GM20431 (cell line): ENCODE results near the gene MYL12A.

Source experiments
- in situ Hi-C: fragments of 300-500 bp; cut with MseI, MboI; formaldehyde crosslinking; loops from one replicate; pipeline ENCODE4 v1.15.0; 2020; ENCODE audit warnings: low sequenced_read_pairs; ENCODE audit not compliant: unreplicated experiment

Gene MYL12A

DNA sequence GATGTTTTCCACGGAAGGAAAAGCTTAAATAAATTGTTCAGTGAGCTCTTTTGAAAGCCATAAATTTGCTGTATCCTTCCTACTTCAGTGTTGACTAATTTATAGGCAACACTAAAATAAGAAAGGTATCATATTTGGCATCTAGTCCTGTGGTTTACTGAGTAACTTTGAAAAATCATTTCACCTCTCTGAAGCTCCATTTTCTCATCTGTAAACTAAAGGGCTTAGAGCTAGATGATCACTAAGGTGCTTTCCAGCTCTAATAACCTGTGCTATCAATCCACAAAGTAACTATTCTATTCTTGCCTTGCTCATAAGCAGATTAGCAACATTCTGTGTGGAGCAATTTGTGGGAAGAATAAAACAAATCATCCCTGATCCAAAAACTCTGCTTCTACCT lies 24.2 kb upstream of the MYL12A start:
- in situ Hi-C loops, result no loop called here

DNA sequence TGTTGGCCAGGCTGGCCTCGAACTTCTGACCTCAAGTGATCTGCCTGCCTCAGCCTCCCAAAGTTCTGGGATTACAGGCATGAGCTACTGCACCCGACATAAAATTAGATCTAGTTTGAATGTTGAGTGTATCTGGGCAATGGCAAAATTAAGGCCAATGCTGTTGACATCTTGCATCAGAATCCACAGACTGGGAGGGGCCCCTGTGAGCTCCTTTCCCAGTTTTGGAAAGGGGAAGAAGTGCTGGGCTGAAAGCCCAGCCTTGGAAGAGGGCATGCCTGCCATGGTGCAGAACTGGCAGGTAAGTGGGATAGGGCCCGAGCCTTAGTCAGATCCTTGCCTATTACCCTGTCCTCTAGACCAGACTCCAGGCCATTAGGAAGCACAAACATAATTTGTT lies 23.4 kb upstream of the MYL12A start:
- in situ Hi-C loops, result no loop called here

- in situ Hi-C loops, result loop anchor here (25.0 kb wide), 1 partner anchor 88 kb away; no protein-coding TSS in a partner anchor
These were observed 22.0 kb upstream of the MYL12A start for GRCh38 chr18:3225588-3225987.

- in situ Hi-C loops, result loop anchor here (25.0 kb wide), 1 partner anchor 89 kb away; no protein-coding TSS in a partner anchor
These were observed 21.6 kb upstream of the MYL12A start for GRCh38 chr18:3226048-3226447.

- in situ Hi-C loops, result loop anchor here (25.0 kb wide), 1 partner anchor 93 kb away; no protein-coding TSS in a partner anchor
These were observed 16.9 kb upstream of the MYL12A start for GRCh38 chr18:3230401-3231334.

- in situ Hi-C loops, result loop anchor here (25.0 kb wide), 1 partner anchor 96 kb away; no protein-coding TSS in a partner anchor
These were observed 14.6 kb upstream of the MYL12A start for GRCh38 chr18:3233004-3233403.

- in situ Hi-C loops, result loop anchor here (25.0 kb wide), 1 partner anchor 96 kb away; no protein-coding TSS in a partner anchor
These were observed 14.0 kb upstream of the MYL12A start for GRCh38 chr18:3233433-3234168.

- in situ Hi-C loops, result loop anchor here (25.0 kb wide), 1 partner anchor 97 kb away; no protein-coding TSS in a partner anchor
These were observed 13.1 kb upstream of the MYL12A start for GRCh38 chr18:3234457-3234856.

DNA sequence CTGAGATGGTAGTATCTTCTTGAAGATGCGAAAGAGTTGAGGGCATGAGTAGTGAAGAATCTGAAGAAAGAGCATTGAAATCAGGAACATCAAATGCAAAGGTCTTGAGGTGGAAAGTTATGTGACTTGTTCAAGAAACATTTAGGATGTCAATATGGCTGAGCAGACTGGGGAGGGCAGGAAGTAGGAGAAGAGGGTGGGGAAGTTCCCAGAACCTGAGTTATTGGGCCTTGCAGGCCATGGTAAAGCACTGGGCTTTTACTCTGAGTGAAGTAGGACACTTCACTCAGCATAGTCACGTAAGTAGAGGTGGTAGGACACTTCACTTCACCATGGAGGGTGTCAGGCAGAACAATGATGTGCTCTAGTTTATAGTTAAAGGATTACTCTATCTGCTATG lies 11.8 kb upstream of the MYL12A start:
- in situ Hi-C loops, result loop anchor here (25.0 kb wide), 1 partner anchor 99 kb away; no protein-coding TSS in a partner anchor

DNA sequence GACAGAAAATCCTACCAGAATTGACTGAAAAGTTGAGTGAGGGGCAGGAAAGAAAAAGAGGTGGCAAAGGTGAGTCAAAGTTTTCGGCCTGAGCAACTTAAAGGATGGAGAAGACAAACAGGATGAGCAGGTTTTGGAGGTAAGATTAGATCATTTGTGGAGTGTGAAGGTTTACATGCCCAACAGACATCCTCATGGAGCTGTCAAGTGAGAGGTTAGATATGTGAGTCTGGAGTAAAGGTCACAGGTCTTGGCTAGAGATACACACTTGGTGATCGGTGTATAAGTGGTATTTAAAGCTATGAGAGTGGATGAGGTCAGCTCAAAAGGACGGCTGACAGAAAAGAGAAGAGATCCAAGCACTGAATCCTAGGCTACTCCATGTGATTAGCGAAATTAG lies 11.1 kb upstream of the MYL12A start:
- in situ Hi-C loops, result loop anchor here (25.0 kb wide), 1 partner anchor 99 kb away; no protein-coding TSS in a partner anchor

DNA sequence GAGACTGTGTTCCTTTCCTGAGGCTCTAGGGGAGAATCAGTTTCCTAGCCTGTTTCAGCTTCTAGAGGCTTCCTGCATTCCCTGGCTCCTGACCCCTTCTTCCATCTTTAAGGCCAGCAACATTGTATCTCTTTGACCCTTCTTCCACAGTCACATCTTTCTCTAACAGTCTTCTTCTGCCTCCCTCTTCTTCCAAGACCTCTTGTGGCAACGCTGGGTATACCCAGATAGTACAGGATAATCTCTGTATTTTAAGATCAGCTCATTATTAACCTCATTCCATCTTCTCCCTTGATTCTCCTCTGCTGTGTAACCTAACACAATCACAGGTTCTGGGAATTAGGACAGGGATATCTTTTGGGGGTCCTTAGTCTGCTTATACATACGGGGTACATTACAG lies 8.9 kb upstream of the MYL12A start:
- in situ Hi-C loops, result loop anchor here (25.0 kb wide), 1 partner anchor 101 kb away; no protein-coding TSS in a partner anchor

GRCh38 chr18:3245185-3245564 lies 2.4 kb upstream of the MYL12A start:
- in situ Hi-C loops, result loop anchor here (10.0 to 25.0 kb wide), 2 partner anchors 108 to 310 kb away; no protein-coding TSS in a partner anchor

DNA sequence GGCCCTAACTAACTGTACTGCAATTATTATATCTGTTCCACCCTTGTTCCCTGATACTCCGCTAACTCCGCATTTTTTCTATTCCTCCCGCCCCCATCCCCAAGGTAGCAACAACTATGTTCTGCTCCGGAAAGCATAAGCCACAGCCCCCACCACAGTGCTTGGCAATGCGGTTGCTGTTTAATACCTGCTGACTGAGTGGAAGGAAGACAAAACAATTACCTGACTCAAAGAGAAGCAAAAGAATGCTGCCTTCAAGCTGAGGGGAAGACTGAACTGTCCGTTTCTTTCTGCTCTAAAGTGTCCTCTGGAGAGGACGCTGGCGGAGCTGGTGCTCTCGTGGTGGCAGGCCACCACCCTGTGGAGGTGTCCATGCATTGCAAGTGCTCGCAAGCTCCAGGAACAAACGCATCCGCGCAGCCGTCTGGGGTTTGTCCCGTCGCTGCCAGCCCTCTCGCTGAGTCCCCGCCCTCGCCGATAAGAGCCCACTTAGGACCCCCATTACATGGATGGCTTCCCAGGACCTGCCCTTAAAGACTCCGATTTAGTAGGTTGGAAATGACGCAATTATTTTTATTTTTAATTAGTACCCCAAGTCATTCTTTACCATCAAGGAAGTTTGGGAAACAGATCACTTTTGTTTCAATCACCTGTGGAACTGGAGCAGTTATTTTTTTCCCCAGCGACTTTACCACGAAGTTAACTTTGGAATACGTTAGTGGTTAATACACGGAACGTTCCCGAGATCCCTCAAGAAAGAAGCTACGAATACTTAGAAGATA lies 1.6 kb upstream of the MYL12A start:
- in situ Hi-C loops, result loop anchor here (10.0 to 25.0 kb wide), 2 partner anchors 109 to 311 kb away; no protein-coding TSS in a partner anchor

DNA sequence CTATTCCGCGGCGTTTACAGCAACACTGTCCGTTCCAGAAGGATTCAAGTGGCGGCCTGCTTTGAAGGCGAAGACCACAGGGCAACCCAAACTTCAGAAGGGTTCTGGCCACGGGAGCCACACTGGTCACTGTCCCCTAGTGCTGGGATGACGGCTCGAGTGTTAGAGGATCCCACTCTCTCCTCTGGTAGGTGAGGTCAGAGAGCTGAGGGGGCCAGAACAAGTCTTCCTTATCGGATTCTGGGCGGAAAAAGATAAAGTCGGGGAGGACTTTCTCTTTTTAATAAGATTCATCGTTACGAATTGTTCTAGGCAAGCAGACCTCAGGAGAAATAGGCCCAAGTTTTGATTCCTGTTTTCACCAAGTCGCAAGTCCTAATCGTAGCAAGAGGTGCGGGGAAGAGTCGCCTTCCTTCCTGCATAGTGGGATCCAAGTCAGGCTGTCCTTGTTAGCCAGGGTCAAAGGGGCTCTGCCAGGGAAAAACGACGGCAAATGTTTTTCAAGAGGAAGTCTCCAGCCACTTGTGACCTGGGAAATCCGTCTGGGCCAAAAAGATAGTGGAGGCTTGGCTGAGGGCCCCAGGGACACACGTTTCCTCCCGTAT lies 864 bp upstream of the MYL12A start:
- in situ Hi-C loops, result loop anchor here (10.0 to 25.0 kb wide), 2 partner anchors 109 to 312 kb away; no protein-coding TSS in a partner anchor

DNA sequence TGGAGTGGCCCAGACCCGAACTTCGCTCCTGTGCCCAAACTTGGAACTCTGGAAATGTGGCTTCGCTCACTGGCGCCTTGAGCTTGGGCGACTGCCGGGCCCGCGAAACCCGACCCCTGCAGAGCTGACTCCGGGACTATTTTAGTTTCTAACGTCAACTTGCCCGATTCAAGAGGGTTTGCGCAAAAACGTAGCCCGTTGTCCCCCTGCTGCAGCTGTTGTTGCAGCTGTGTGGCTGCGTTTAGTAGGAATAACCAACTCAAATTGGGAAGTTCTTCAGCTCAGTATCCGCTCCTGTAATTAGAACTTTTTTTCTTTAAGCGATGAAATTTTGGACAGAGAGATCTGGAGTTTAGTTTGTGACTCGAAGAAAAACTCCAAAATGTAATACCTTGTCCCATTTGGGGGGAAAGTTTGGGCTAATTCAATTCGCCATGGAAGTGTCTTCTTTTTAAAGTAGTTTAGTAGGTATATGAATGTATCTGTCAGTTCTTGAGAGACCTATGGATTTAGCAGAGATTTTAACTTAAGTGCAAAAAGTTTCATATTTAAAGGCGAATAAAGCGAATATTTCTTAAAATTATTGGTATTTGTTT lies 559 bp downstream of the MYL12A start:
- in situ Hi-C loops, result loop anchor here (10.0 to 25.0 kb wide), 2 partner anchors 111 to 313 kb away; no protein-coding TSS in a partner anchor

DNA sequence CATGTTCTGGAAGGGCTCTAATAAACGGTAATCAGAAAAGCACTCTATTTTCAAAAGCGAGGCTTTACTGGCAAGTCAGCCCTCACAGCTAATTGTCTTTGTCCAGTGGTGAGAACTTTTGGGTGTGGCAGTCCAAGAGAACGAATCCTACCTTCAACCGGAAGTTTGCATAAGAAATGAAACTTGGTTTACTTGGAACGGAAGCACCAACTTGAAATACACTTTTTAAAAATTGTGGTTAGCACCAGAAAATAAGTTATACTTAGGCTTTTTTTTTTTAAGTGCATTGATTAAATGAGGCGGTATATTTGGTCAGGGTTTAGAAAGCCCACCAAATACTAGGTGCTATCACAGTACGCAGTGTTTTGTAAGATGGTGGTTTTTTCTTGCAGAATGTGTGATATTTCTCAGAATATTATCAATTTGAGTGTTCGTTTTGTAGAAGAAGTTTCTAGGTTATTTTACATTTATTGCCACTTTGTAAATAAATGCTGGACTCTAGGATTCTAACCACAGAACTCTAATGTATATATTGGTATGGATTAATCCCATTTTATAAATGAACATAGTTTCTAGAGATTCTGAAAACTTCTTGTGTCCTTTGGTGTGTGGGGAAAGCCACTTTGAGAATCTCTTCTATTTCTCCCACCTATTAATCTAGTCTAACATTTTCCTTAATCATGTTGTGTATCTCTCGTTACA lies 1.2 kb downstream of the MYL12A start:
- in situ Hi-C loops, result loop anchor here (10.0 to 25.0 kb wide), 2 partner anchors 112 to 314 kb away; no protein-coding TSS in a partner anchor

DNA sequence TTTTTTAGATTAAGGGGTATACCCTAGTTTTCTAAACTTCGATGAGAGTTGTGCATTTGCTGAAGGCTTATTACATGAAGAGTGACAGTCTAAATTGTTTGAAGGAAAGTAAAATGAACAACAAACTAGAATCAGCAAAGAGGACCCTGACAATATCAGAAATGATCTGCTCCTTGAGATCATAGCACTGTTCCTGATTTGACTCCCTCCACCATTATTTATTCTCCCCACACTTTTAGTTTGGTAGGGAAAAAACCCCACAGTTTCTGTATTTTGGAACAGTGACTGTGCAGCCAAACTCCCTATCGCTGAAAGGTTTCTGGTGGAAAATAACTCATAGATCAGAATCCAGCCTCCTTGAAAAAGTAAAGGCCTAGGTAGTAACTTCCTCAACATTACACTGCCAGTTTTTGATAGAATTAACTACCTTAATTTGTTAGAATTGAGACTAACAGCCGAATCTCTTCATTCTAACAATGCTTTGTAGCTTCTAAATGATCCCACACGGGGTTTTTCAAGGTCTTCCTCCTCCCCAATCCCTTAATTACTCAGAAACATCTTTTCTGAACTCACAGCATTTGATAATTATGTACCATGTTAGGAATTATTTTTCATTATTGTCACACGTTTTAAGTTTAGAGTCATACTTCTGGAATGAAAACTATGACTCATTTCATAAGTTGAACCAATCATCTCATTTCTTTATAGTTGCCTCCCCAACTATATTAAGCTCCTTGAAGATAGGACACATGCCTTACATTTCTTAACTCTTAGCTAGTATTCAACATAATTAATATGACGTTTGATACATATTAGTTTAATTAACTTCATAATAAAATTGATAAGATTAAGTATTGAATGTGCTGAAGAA lies 2.9 kb downstream of the MYL12A start:
- in situ Hi-C loops, result no loop called here
